Liver (tissue), 9 donors: ENCODE data around the gene CLCN1. TPM values are rescaled to one million over a fixed set of nuclear protein-coding genes. Genes with fewer than 3 reads are reported as not detected.

Experiments used
- DNase-seq: peaks from one replicate; pipeline ENCODE4 v3.0.0-alpha.2; 2017; ENCODE audit warnings: low spot score
- H3K27ac ChIP-seq, 2 donors: one replicate each; pipeline ENCODE4 v1.7.0; 2013; ENCODE audit warnings: inconsistent platforms in 2 of 2, low read length in 2 of 2, control low read depth in 1 of 2, low read depth in 1 of 2, mild to moderate bottlenecking in 1 of 2
- H3K27me3 ChIP-seq, 4 donors: one replicate each; pipeline versions ENCODE4 v1.6.1 to v1.7.0; 2013; ENCODE audit warnings: low read length in 3 of 4, inconsistent platforms in 1 of 4, mild to moderate bottlenecking in 1 of 4, moderate library complexity in 1 of 4; ENCODE audit not compliant: control insufficient read depth in 4 of 4, insufficient read depth in 4 of 4
- H3K36me3 ChIP-seq, 4 donors: one replicate each; pipeline versions ENCODE4 v1.6.1 to v1.7.0; 2013; ENCODE audit warnings: low read length in 3 of 4, mild to moderate bottlenecking in 3 of 4, low read depth in 1 of 4, moderate library complexity in 1 of 4; ENCODE audit not compliant: control insufficient read depth in 4 of 4, insufficient read depth in 3 of 4
- H3K4me1 ChIP-seq, 4 donors: one replicate each; pipeline versions ENCODE4 v1.6.1 to v1.7.0; 2013; ENCODE audit warnings: low read length in 3 of 4, mild to moderate bottlenecking in 3 of 4, moderate library complexity in 1 of 4; ENCODE audit not compliant: control insufficient read depth in 4 of 4, insufficient read depth in 4 of 4
- H3K4me3 ChIP-seq, 3 donors: one replicate each; pipeline versions ENCODE4 v1.6.1 to v1.7.0; 2013; ENCODE audit warnings: low read length in 3 of 3, control low read depth in 1 of 3, low read depth in 1 of 3, mild to moderate bottlenecking in 1 of 3
- H3K9ac ChIP-seq, 2 donors: one replicate each; pipeline ENCODE4 v1.7.0; 2013; ENCODE audit warnings: low read length in 2 of 2, mild to moderate bottlenecking in 2 of 2, moderate library complexity in 2 of 2, control low read depth in 1 of 2, low read depth in 1 of 2
- H3K9me3 ChIP-seq, 4 donors: one replicate each; pipeline versions ENCODE4 v1.6.1 to v1.7.0; 2013; ENCODE audit warnings: low read length in 3 of 4; ENCODE audit not compliant: control insufficient read depth in 4 of 4
- CTCF ChIP-seq: fragments of 150-350 bp; IDR thresholded peaks from 2 replicates; pipeline ENCODE4 v1.5.1; 2017; ENCODE audit warnings: improper control_type of control experiment, low read depth, low read length; ENCODE audit not compliant: missing input control
- EGR1 ChIP-seq, 2 donors: IDR thresholded peaks; 2 replicates each; pipeline ENCODE4 v1.6.1; 2016 to 2018; ENCODE audit warnings: antibody characterized with exemption in 2 of 2, low read depth in 2 of 2
- FOXA1 ChIP-seq: IDR thresholded peaks from 2 replicates; pipeline ENCODE4 v1.6.1; 2016; ENCODE audit warnings: antibody characterized with exemption
- FOXA2 ChIP-seq: IDR thresholded peaks from 2 replicates; pipeline ENCODE4 v1.6.1; 2016; ENCODE audit warnings: antibody characterized with exemption
- GABPA ChIP-seq, 2 donors: IDR thresholded peaks in 1 of 2; conservative IDR thresholded peaks in 1 of 2; 2 replicates each; pipeline ENCODE4 v1.6.1; 2016; ENCODE audit warnings: antibody characterized with exemption in 2 of 2, mild to moderate bottlenecking in 1 of 2, moderate library complexity in 1 of 2
- HNF4A ChIP-seq, 2 donors: conservative IDR thresholded peaks; 2 replicates each; pipeline ENCODE4 v1.6.1; 2016; ENCODE audit warnings: antibody characterized with exemption in 2 of 2, mild to moderate bottlenecking in 2 of 2
- HNF4G ChIP-seq: IDR thresholded peaks from 2 replicates; pipeline ENCODE4 v1.6.1; 2016; ENCODE audit warnings: antibody characterized with exemption
- JUND ChIP-seq, 2 donors: IDR thresholded peaks; 2 replicates each; pipeline ENCODE4 v1.6.1; 2016; ENCODE audit warnings: antibody characterized with exemption in 2 of 2
- NR2F2 ChIP-seq: IDR thresholded peaks from 2 replicates; pipeline ENCODE4 v1.6.1; 2016; ENCODE audit warnings: antibody characterized with exemption
- RAD21 ChIP-seq, 2 donors: IDR thresholded peaks; 2 replicates each; pipeline ENCODE4 v1.6.1; 2016; ENCODE audit warnings: antibody characterized with exemption in 2 of 2, mild to moderate bottlenecking in 2 of 2
- REST ChIP-seq: IDR thresholded peaks from 2 replicates; pipeline ENCODE4 v1.6.1; 2016; ENCODE audit warnings: antibody characterized with exemption, mild to moderate bottlenecking
- RXRA ChIP-seq, 2 donors: IDR thresholded peaks; 2 replicates each; pipeline ENCODE4 v1.6.1; 2017 to 2018; ENCODE audit warnings: antibody characterized with exemption in 2 of 2, mild to moderate bottlenecking in 1 of 2
- SP1 ChIP-seq: IDR thresholded peaks from 2 replicates; pipeline ENCODE4 v1.6.1; 2018; ENCODE audit warnings: antibody characterized with exemption, mild to moderate bottlenecking
- TAF1 ChIP-seq: conservative IDR thresholded peaks from 2 replicates; pipeline ENCODE4 v1.6.1; 2016; ENCODE audit warnings: antibody characterized with exemption, mild to moderate bottlenecking
- YY1 ChIP-seq: IDR thresholded peaks from 2 replicates; pipeline ENCODE4 v1.6.1; 2016; ENCODE audit warnings: antibody characterized with exemption, mild to moderate bottlenecking
- ZBTB33 ChIP-seq: IDR thresholded peaks from 2 replicates; pipeline ENCODE4 v1.6.1; 2016; ENCODE audit warnings: antibody characterized with exemption
- whole genome bisulfite sequencing: extraction: QIAGEN DNeasy Blood & Tissue Kit; methylation state at CpG from one replicate; pipeline ENCODE4 v1.1.7; 2013; 5-methylcytosine and 5-hydroxymethylcytosine counted together
- polyA plus RNA-seq, 2 donors: library from polyadenylated mRNA; stranded (reverse) in 1 of 2; unstranded in 1 of 2; fragments of 200-250 nt in 1 of 2; fragments of >200 nt in 1 of 2; fragmentation: Nextera tagmentation in 1 of 2; extraction: Ambion mirVana in 1 of 2; gene quantifications; one replicate each; pipeline versions ENCODE4 v1.2.1 to v1.2.3, GENCODE V29; 2013 to 2015
- total RNA-seq, 2 donors: library from RNA; depleted of rRNA; stranded (reverse); fragments of >200 nt; gene quantifications; one replicate each; pipeline ENCODE4 v1.2.3, GENCODE V29; 2014
- TF ChIP-seq, protein P1 (sequence below): IDR thresholded peaks from 2 replicates; pipeline ENCODE4 v1.6.1; 2016; ENCODE audit warnings: antibody characterized with exemption
- TF ChIP-seq, protein P2 (sequence below): IDR thresholded peaks from 2 replicates; pipeline ENCODE4 v1.6.1; 2016; ENCODE audit warnings: antibody characterized with exemption
- donor health status: healthy.
- donor health status: healthy.
- donor health status: healthy.
- donor health status: healthy.
- donor health status: healthy.

CLCN1 gene
- total and polyA plus RNA-seq, 4 donors: 0.01 to 0.08 TPM; not detected in 2

- H3K36me3 ChIP-seq: peaks cover 12 to 32% (median 18%) of the 10 kb centered on the region in 4 donors
- H3K9ac ChIP-seq: no peak overlapping the region
- H3K27ac ChIP-seq: no peak overlapping the region
- no peak for TF ChIP-seq GABPA (IDR thresholded peaks at IDR 0.05 in 1 of 2, conservative IDR thresholded peaks at IDR 0.05 in 1 of 2)
- TF ChIP-seq FOXA1: no peak
- no peak for TF ChIP-seq ZBTB33
- peaks cover 44 to 74% (median 72%) of the 10 kb centered on the region in 4 donors for H3K4me1 ChIP-seq
- H3K9me3 ChIP-seq: no peaks in the 10 kb centered on the region
- no peaks in the 10 kb centered on the region for H3K27me3 ChIP-seq
- no peak overlapping the region for H3K4me3 ChIP-seq
- no peak for DNase-seq
- WGBS: 96% methylated on average over 6 of the region's 6 CpGs
Observed at GRCh38 chr7:143392875-143393266, 77.0 kb downstream of the CLCN1 start.

- DNase-seq: peak; percentile 70
- Histone ChIP-seq H3K27me3 (no peaks in the 10 kb centered on the region), H3K4me1 (peaks cover 44 to 80% (median 75%) of the 10 kb centered on the region in 4 donors), H3K9me3 (no peaks in the 10 kb centered on the region), H3K27ac (no peak overlapping the region), H3K9ac (no peak overlapping the region), H3K4me3 (no peak overlapping the region), H3K36me3 (peaks cover 10 to 31% (median 19%) of the 10 kb centered on the region in 4 donors)
- WGBS: 62% methylated on average over 14 of the region's 14 CpGs
- TF ChIP-seq RAD21 (IDR thresholded peaks at IDR 0.05) (peak in 1 of 2 donors; percentile 40), YY1 (peak; percentile 20), REST (no peak), HNF4G (peak; percentile 86), CTCF (no peak), GABPA (IDR thresholded peaks at IDR 0.05 in 1 of 2, conservative IDR thresholded peaks at IDR 0.05 in 1 of 2) (no peak), FOXA1 (no peak), JUND (IDR thresholded peaks at IDR 0.05) (peak in 1 of 2 donors; percentile 44), ZBTB33 (no peak), RXRA (IDR thresholded peaks at IDR 0.05) (peak; percentile 87 to 89), SP1 (peak; percentile 78), HNF4A (conservative IDR thresholded peaks at IDR 0.05) (peak; percentile 91 to 95), EGR1 (IDR thresholded peaks at IDR 0.05; ENCODE audit: low read depth in 2 of 2) (peak in 1 of 2 donors; percentile 31), NR2F2 (peak; percentile 61), TAF1 (no peak), FOXA2 (peak; percentile 15)
- TF ChIP-seq, protein P1, sequence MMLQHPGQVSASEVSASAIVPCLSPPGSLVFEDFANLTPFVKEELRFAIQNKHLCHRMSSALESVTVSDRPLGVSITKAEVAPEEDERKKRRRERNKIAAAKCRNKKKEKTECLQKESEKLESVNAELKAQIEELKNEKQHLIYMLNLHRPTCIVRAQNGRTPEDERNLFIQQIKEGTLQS: peak; percentile 70
- TF ChIP-seq, protein P2, sequence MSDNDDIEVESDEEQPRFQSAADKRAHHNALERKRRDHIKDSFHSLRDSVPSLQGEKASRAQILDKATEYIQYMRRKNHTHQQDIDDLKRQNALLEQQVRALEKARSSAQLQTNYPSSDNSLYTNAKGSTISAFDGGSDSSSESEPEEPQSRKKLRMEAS: peak; percentile 65
Observed at GRCh38 chr7:143393267-143394041, 77.5 kb downstream of the CLCN1 start.
